Liver (tissue), 9 donors: ENCODE data around the gene ERC2. TPM values are rescaled to one million over a fixed set of nuclear protein-coding genes. Genes with fewer than 3 reads are reported as not detected.

Experiments used
- DNase-seq: peaks from one replicate; pipeline ENCODE4 v3.0.0-alpha.2; 2017; ENCODE audit warnings: low spot score
- H3K27ac ChIP-seq, 2 donors: one replicate each; pipeline ENCODE4 v1.7.0; 2013; ENCODE audit warnings: inconsistent platforms in 2 of 2, low read length in 2 of 2, control low read depth in 1 of 2, low read depth in 1 of 2, mild to moderate bottlenecking in 1 of 2
- H3K27me3 ChIP-seq, 4 donors: one replicate each; pipeline versions ENCODE4 v1.6.1 to v1.7.0; 2013; ENCODE audit warnings: low read length in 3 of 4, inconsistent platforms in 1 of 4, mild to moderate bottlenecking in 1 of 4, moderate library complexity in 1 of 4; ENCODE audit not compliant: control insufficient read depth in 4 of 4, insufficient read depth in 4 of 4
- H3K36me3 ChIP-seq, 4 donors: one replicate each; pipeline versions ENCODE4 v1.6.1 to v1.7.0; 2013; ENCODE audit warnings: low read length in 3 of 4, mild to moderate bottlenecking in 3 of 4, low read depth in 1 of 4, moderate library complexity in 1 of 4; ENCODE audit not compliant: control insufficient read depth in 4 of 4, insufficient read depth in 3 of 4
- H3K4me1 ChIP-seq, 4 donors: one replicate each; pipeline versions ENCODE4 v1.6.1 to v1.7.0; 2013; ENCODE audit warnings: low read length in 3 of 4, mild to moderate bottlenecking in 3 of 4, moderate library complexity in 1 of 4; ENCODE audit not compliant: control insufficient read depth in 4 of 4, insufficient read depth in 4 of 4
- H3K4me3 ChIP-seq, 3 donors: one replicate each; pipeline versions ENCODE4 v1.6.1 to v1.7.0; 2013; ENCODE audit warnings: low read length in 3 of 3, control low read depth in 1 of 3, low read depth in 1 of 3, mild to moderate bottlenecking in 1 of 3
- H3K9ac ChIP-seq, 2 donors: one replicate each; pipeline ENCODE4 v1.7.0; 2013; ENCODE audit warnings: low read length in 2 of 2, mild to moderate bottlenecking in 2 of 2, moderate library complexity in 2 of 2, control low read depth in 1 of 2, low read depth in 1 of 2
- H3K9me3 ChIP-seq, 4 donors: one replicate each; pipeline versions ENCODE4 v1.6.1 to v1.7.0; 2013; ENCODE audit warnings: low read length in 3 of 4; ENCODE audit not compliant: control insufficient read depth in 4 of 4
- ATF3 ChIP-seq: IDR thresholded peaks from 2 replicates; pipeline ENCODE4 v1.6.1; 2016; ENCODE audit warnings: antibody characterized with exemption
- CTCF ChIP-seq: fragments of 150-350 bp; IDR thresholded peaks from 2 replicates; pipeline ENCODE4 v1.5.1; 2017; ENCODE audit warnings: improper control_type of control experiment, low read depth, low read length; ENCODE audit not compliant: missing input control
- EGR1 ChIP-seq, 2 donors: IDR thresholded peaks; 2 replicates each; pipeline ENCODE4 v1.6.1; 2016 to 2018; ENCODE audit warnings: antibody characterized with exemption in 2 of 2, low read depth in 2 of 2
- FOXA1 ChIP-seq: IDR thresholded peaks from 2 replicates; pipeline ENCODE4 v1.6.1; 2016; ENCODE audit warnings: antibody characterized with exemption
- FOXA2 ChIP-seq: IDR thresholded peaks from 2 replicates; pipeline ENCODE4 v1.6.1; 2016; ENCODE audit warnings: antibody characterized with exemption
- GABPA ChIP-seq, 2 donors: IDR thresholded peaks in 1 of 2; conservative IDR thresholded peaks in 1 of 2; 2 replicates each; pipeline ENCODE4 v1.6.1; 2016; ENCODE audit warnings: antibody characterized with exemption in 2 of 2, mild to moderate bottlenecking in 1 of 2, moderate library complexity in 1 of 2
- HNF4A ChIP-seq, 2 donors: conservative IDR thresholded peaks; 2 replicates each; pipeline ENCODE4 v1.6.1; 2016; ENCODE audit warnings: antibody characterized with exemption in 2 of 2, mild to moderate bottlenecking in 2 of 2
- HNF4G ChIP-seq: IDR thresholded peaks from 2 replicates; pipeline ENCODE4 v1.6.1; 2016; ENCODE audit warnings: antibody characterized with exemption
- JUND ChIP-seq, 2 donors: IDR thresholded peaks; 2 replicates each; pipeline ENCODE4 v1.6.1; 2016; ENCODE audit warnings: antibody characterized with exemption in 2 of 2
- MAX ChIP-seq: IDR thresholded peaks from 2 replicates; pipeline ENCODE4 v1.6.1; 2016; ENCODE audit warnings: antibody characterized with exemption
- NR2F2 ChIP-seq: IDR thresholded peaks from 2 replicates; pipeline ENCODE4 v1.6.1; 2016; ENCODE audit warnings: antibody characterized with exemption
- RAD21 ChIP-seq, 2 donors: IDR thresholded peaks; 2 replicates each; pipeline ENCODE4 v1.6.1; 2016; ENCODE audit warnings: antibody characterized with exemption in 2 of 2, mild to moderate bottlenecking in 2 of 2
- REST ChIP-seq: IDR thresholded peaks from 2 replicates; pipeline ENCODE4 v1.6.1; 2016; ENCODE audit warnings: antibody characterized with exemption, mild to moderate bottlenecking
- RXRA ChIP-seq, 2 donors: IDR thresholded peaks; 2 replicates each; pipeline ENCODE4 v1.6.1; 2017 to 2018; ENCODE audit warnings: antibody characterized with exemption in 2 of 2, mild to moderate bottlenecking in 1 of 2
- SP1 ChIP-seq: IDR thresholded peaks from 2 replicates; pipeline ENCODE4 v1.6.1; 2018; ENCODE audit warnings: antibody characterized with exemption, mild to moderate bottlenecking
- TAF1 ChIP-seq: conservative IDR thresholded peaks from 2 replicates; pipeline ENCODE4 v1.6.1; 2016; ENCODE audit warnings: antibody characterized with exemption, mild to moderate bottlenecking
- YY1 ChIP-seq: IDR thresholded peaks from 2 replicates; pipeline ENCODE4 v1.6.1; 2016; ENCODE audit warnings: antibody characterized with exemption, mild to moderate bottlenecking
- ZBTB33 ChIP-seq: IDR thresholded peaks from 2 replicates; pipeline ENCODE4 v1.6.1; 2016; ENCODE audit warnings: antibody characterized with exemption
- WGBS: extraction: QIAGEN DNeasy Blood & Tissue Kit; methylation state at CpG from one replicate; pipeline ENCODE4 v1.1.7; 2013; 5-methylcytosine and 5-hydroxymethylcytosine counted together
- polyA plus RNA-seq, 2 donors: library from polyadenylated mRNA; stranded (reverse) in 1 of 2; unstranded in 1 of 2; fragments of 200-250 nt in 1 of 2; fragments of >200 nt in 1 of 2; fragmentation: Nextera tagmentation in 1 of 2; extraction: Ambion mirVana in 1 of 2; gene quantifications; one replicate each; pipeline versions ENCODE4 v1.2.1 to v1.2.3, GENCODE V29; 2013 to 2015
- total RNA-seq, 2 donors: library from RNA; depleted of rRNA; stranded (reverse); fragments of >200 nt; gene quantifications; one replicate each; pipeline ENCODE4 v1.2.3, GENCODE V29; 2014
- donor health status: healthy.
- donor health status: healthy.
- donor health status: healthy.
- donor health status: healthy.
- donor health status: healthy.

Gene ERC2
- total and polyA plus RNA-seq, 4 donors: 0.14 to 0.25 TPM; not detected in 2

GRCh38 chr3:55557549-55557948 lies 910.7 kb downstream of the ERC2 start:
- Histone ChIP-seq H3K27ac (no peak overlapping the region), H3K36me3 (no peaks in the 10 kb centered on the region), H3K4me3 (no peak overlapping the region), H3K9ac (no peak overlapping the region), H3K9me3 (no peaks in the 10 kb centered on the region), H3K4me1 (no peaks in the 10 kb centered on the region), H3K27me3 (no peaks in the 10 kb centered on the region)
- 90% methylated on average over 1 of the region's 1 CpG for WGBS
- no peak for TF ChIP-seq FOXA1
- TF ChIP-seq EGR1 (IDR thresholded peaks at IDR 0.05; ENCODE audit: low read depth in 2 of 2): no peak
- TF ChIP-seq CTCF: no peak
- TF ChIP-seq MAX: no peak
- no peak for TF ChIP-seq SP1
- TF ChIP-seq GABPA (IDR thresholded peaks at IDR 0.05 in 1 of 2, conservative IDR thresholded peaks at IDR 0.05 in 1 of 2): no peak
- TF ChIP-seq HNF4G: no peak
- no peak for TF ChIP-seq RXRA (IDR thresholded peaks at IDR 0.05)
- TF ChIP-seq REST: no peak
- TF ChIP-seq NR2F2: no peak
- no peak for TF ChIP-seq TAF1
- TF ChIP-seq FOXA2: no peak
- TF ChIP-seq HNF4A (conservative IDR thresholded peaks at IDR 0.05): no peak
- no peak for TF ChIP-seq ATF3
- no peak for DNase-seq

- DNase-seq: no peak
- no peaks in the 10 kb centered on the region for H3K9me3 ChIP-seq
- H3K27ac ChIP-seq: no peak overlapping the region
- no peak overlapping the region for H3K9ac ChIP-seq
- WGBS: 88% methylated on average over 4 of the region's 4 CpGs
- no peaks in the 10 kb centered on the region for H3K36me3 ChIP-seq
- no peak overlapping the region for H3K4me3 ChIP-seq
- no peaks in the 10 kb centered on the region for H3K4me1 ChIP-seq
- H3K27me3 ChIP-seq: no peaks in the 10 kb centered on the region
- TF ChIP-seq FOXA1 (no peak), YY1 (no peak), GABPA (IDR thresholded peaks at IDR 0.05 in 1 of 2, conservative IDR thresholded peaks at IDR 0.05 in 1 of 2) (no peak), MAX (no peak), HNF4A (conservative IDR thresholded peaks at IDR 0.05) (no peak), JUND (IDR thresholded peaks at IDR 0.05) (no peak), RXRA (IDR thresholded peaks at IDR 0.05) (no peak), EGR1 (IDR thresholded peaks at IDR 0.05; ENCODE audit: low read depth in 2 of 2) (no peak), HNF4G (no peak), NR2F2 (no peak), SP1 (no peak), RAD21 (IDR thresholded peaks at IDR 0.05) (no peak), CTCF (no peak), ZBTB33 (no peak)
Measured at GRCh38 chr3:55556619-55557537, 911.4 kb downstream of the ERC2 start.
